Transverse colon (tissue), 4 donors: Measurements from ENCODE around the gene GJC1. TPM values are rescaled to one million over a fixed set of nuclear protein-coding genes. Genes with fewer than 3 reads are reported as not detected.

Source experiments
- DNase-seq: peaks from one replicate; pipeline ENCODE4 v3.0.0-alpha.2; 2019
- H3K27ac ChIP-seq, 4 donors: fragments of 200-600 bp; sonication (generic); 2 replicates each; pipeline ENCODE4 v1.5.1; 2016 to 2018; ENCODE audit warnings: inconsistent platforms in 4 of 4
- H3K27me3 ChIP-seq: fragments of 200-600 bp; sonication (generic); 2 replicates; pipeline ENCODE4 v1.5.1; 2017; ENCODE audit warnings: inconsistent platforms
- H3K36me3 ChIP-seq, 4 donors: fragments of 200-600 bp; sonication (generic); 2 replicates each; pipeline ENCODE4 v1.5.1; 2017 to 2019; ENCODE audit warnings: inconsistent platforms in 4 of 4
- H3K4me1 ChIP-seq, 4 donors: fragments of 200-600 bp; sonication (generic); 2 replicates each; pipeline ENCODE4 v1.5.1; 2017 to 2020; ENCODE audit warnings: inconsistent platforms in 4 of 4
- H3K4me3 ChIP-seq, 4 donors: fragments of 200-600 bp; sonication (generic); 1 replicate in 1 of 4; 2 replicates in 3 of 4; pipeline versions ENCODE4 v1.5.1 to v1.6.1; 2017 to 2019; ENCODE audit warnings: inconsistent platforms in 4 of 4
- H3K9me3 ChIP-seq, 2 donors: fragments of 200-600 bp; sonication (generic); 2 replicates each; pipeline ENCODE4 v1.5.1; 2017 to 2019; ENCODE audit warnings: inconsistent platforms in 2 of 2
- EP300 ChIP-seq: sonication (generic); formaldehyde crosslinking; IDR thresholded peaks from one replicate; pipeline ENCODE4 v1.6.1; 2017; ENCODE audit warnings: antibody characterized with exemption, low read depth
- POLR2A ChIP-seq: fragments of 450-650 bp; IDR thresholded peaks from one replicate; pipeline ENCODE4 v1.6.1; 2016; ENCODE audit warnings: antibody characterized with exemption, mild to moderate bottlenecking, moderate library complexity
- POLR2AphosphoS5 ChIP-seq, 3 donors: sonication (generic); formaldehyde crosslinking; IDR thresholded peaks; one replicate each; pipeline ENCODE4 v1.6.1; 2016; ENCODE audit warnings: antibody characterized with exemption in 3 of 3
- WGBS, 2 donors: methylation state at CpG; one replicate each; pipeline ENCODE4 v1.1.5; 2018; ENCODE audit warnings: low coverage in 1 of 2; 5-methylcytosine and 5-hydroxymethylcytosine counted together
- in situ Hi-C, 4 donors: fragments of 200-750 bp; cut with MboI; loops; one replicate each; pipeline versions ENCODE4 v1.15.0 to v1.15.1; 2017; ENCODE audit warnings: low sequenced_read_pairs in 3 of 4, low pct_ligation_motif_present in 1 of 4, low pct_unique_long_range_greater_than_20kb in 1 of 4
- intact Hi-C: fragments of 100-400 bp; cut with DNase I; formaldehyde crosslinking; loops from one replicate; pipeline ENCODE4 v1.15.1; 2023; ENCODE audit warnings: low total_unique reads
- total RNA-seq, 4 donors: library from RNA; depleted of rRNA; stranded (reverse); fragments of >200 nt; gene quantifications; one replicate each; pipeline ENCODE4 v1.1.0, GENCODE V29; 2016
- TF ChIP-seq, protein P1 (sequence below), 5 experiments: fragments of 200-600 bp in 3 of 5; fragments of 450-650 bp in 2 of 5; sonication (generic) in 3 of 5; IDR thresholded peaks; 1 replicate in 2 of 5; 2 replicates in 3 of 5; pipeline ENCODE4 v1.5.1; 2016 to 2017; ENCODE audit warnings: antibody characterized with exemption in 5 of 5, inconsistent platforms in 3 of 5, mild to moderate bottlenecking in 2 of 5, moderate library complexity in 1 of 5

Gene GJC1
- total RNA-seq, 4 donors from 2014 or later, result 12.0 to 18.7 (median 14.7) TPM

DNA sequence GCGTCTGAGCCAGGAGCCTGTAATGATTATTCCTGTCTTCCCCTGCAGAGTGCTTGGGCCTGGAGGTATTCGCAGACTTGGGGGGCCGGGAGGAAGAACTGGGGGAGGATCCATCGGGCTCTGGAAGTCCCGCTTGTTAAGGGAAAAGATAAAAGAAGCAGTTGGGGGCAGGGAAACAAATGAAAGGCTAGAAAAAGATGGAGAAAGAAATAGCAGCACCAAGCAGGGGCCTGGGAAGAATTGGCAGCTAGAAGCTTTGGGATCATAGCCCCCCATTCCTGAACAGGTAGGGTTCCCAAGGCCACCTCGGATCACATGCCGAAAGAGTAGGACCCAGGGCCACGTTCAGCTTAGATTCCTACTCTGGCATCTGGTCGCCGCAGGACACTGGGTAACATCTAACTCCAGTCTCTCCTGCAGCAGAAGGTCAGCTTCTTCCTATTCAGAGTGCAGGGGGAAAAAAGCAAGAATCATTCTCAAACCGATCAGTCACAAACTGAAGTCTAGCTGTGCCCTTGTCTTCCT lies 47.7 kb downstream of the GJC1 start:
- in situ Hi-C loops (loop anchor here (5.0 to 10.0 kb wide), 3 partner anchors 80 to 85 kb away; no protein-coding TSS in a partner anchor), intact Hi-C loops (loop anchor here (5.0 kb wide), 1 partner anchor 85 kb away; no protein-coding TSS in a partner anchor)
- no peaks in the 10 kb centered on the region for H3K36me3 ChIP-seq
- H3K4me1 ChIP-seq, result peaks cover 12 to 21% (median 16%) of the 10 kb centered on the region in 4 donors
- no peaks in the 10 kb centered on the region for H3K9me3 ChIP-seq
- no peaks in the 10 kb centered on the region for H3K27me3 ChIP-seq
- TF ChIP-seq POLR2AphosphoS5 (IDR thresholded peaks at IDR 0.05), result no peak
- no peak for TF ChIP-seq EP300
- TF ChIP-seq, protein P1, sequence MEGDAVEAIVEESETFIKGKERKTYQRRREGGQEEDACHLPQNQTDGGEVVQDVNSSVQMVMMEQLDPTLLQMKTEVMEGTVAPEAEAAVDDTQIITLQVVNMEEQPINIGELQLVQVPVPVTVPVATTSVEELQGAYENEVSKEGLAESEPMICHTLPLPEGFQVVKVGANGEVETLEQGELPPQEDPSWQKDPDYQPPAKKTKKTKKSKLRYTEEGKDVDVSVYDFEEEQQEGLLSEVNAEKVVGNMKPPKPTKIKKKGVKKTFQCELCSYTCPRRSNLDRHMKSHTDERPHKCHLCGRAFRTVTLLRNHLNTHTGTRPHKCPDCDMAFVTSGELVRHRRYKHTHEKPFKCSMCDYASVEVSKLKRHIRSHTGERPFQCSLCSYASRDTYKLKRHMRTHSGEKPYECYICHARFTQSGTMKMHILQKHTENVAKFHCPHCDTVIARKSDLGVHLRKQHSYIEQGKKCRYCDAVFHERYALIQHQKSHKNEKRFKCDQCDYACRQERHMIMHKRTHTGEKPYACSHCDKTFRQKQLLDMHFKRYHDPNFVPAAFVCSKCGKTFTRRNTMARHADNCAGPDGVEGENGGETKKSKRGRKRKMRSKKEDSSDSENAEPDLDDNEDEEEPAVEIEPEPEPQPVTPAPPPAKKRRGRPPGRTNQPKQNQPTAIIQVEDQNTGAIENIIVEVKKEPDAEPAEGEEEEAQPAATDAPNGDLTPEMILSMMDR (IDR thresholded peaks at IDR 0.05), result no peak
- TF ChIP-seq POLR2A, result no peak
- 56 to 60% methylated on average over 1 to 11 of the region's 11 CpGs for WGBS, 2 donors
- no peak overlapping the region for H3K4me3 ChIP-seq
- H3K27ac ChIP-seq, result peak overlapping the region; percentile 28 to 86 (median 70)
- no peak for DNase-seq

DNA sequence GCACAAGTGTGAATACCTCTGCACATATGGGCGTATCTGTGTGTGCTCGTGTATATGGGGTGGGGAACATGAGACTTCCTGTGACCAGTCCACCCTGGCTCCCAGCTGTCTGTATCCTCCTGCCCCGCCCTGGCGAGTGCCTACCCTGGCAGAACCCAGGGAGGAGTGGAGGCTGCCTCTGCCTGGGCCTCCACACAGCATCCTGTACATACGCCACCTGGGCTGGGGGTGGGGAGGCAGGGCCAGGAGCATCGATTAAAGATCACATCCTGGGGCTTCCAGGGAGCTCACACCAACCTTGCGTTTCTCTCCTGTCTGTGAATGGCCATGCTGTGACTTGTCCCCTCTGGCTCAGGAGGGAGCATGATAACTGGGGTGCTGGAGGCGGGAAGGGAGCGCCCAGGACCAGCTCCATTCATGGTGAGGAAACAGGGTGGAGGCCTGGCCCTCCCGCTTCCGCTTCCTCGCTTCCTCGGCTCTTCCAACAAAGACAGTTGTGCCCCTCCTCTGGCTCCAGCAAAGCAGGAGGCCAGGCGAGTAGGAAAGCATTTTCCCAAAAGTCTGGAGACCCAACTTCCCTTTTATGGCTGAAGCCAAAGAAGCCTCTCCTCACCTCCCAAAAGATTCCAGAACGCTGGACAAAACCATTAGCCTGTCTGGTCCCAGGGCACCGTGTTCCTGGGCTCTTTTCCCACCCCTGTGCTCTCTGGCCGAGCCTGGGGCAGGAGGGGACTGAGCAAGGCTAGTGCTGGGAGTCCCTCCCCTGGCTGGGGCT lies 48.3 kb downstream of the GJC1 start:
- Histone ChIP-seq H3K4me3 (no peak overlapping the region), H3K27me3 (no peaks in the 10 kb centered on the region), H3K36me3 (no peaks in the 10 kb centered on the region), H3K27ac (peak overlapping the region; percentile 28 to 86 (median 70)), H3K9me3 (no peaks in the 10 kb centered on the region), H3K4me1 (peaks cover 6 to 21% (median 14%) of the 10 kb centered on the region in 4 donors)
- intact Hi-C loops, result loop anchor here (5.0 kb wide), 1 partner anchor 86 kb away; no protein-coding TSS in a partner anchor
- WGBS, 2 donors, result 68% methylated on average over 17 of the region's 17 CpGs; no CpG with 5 or more reads in 1 of the 2 donors
- no peak for DNase-seq
- in situ Hi-C loops, result loop anchor here (5.0 to 10.0 kb wide), 3 partner anchors 81 to 86 kb away; no protein-coding TSS in a partner anchor
- TF ChIP-seq POLR2AphosphoS5 (IDR thresholded peaks at IDR 0.05) (no peak), EP300 (no peak), POLR2A (no peak)
- TF ChIP-seq, protein P1 (IDR thresholded peaks at IDR 0.05), result no peak

DNA sequence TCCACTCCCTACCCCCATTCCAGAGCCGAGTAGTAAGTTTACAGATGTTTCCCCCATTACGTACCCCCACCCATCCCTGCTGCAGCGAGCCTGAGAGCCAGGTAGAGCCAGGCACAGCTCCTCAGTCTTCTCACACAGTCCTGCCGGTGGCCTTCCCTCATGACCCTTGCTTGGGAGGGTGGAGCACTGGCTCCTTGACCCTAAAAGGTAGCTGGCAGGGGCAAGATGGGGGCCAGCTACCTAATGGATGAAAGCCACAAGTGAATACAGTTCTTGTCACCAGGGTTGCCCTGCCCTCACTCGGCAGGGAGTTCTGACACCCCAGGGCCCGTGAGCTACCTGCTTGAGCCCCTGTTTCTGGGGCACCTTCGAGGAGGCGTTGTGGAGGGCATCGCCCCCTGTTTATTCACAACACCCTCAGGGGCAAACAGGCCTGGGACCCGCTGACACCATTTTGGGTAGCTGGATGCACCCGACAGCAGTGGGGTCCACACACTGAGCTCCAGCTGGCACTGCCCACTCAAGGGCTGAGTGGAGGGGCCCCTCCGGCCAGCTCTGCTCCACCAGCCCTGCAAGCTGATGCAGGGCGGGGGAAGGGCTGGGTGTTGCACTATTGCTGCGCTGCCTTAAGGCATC lies 49.1 kb downstream of the GJC1 start:
- H3K9me3 ChIP-seq, result no peaks in the 10 kb centered on the region
- H3K36me3 ChIP-seq, result no peaks in the 10 kb centered on the region
- TF ChIP-seq POLR2AphosphoS5 (IDR thresholded peaks at IDR 0.05) (no peak), EP300 (no peak), POLR2A (no peak)
- TF ChIP-seq, protein P1 (IDR thresholded peaks at IDR 0.05), result no peak
- peaks cover 6 to 24% (median 17%) of the 10 kb centered on the region in 4 donors for H3K4me1 ChIP-seq
- DNase-seq, result no peak
- 92% methylated on average over 13 of the region's 14 CpGs; no CpG with 5 or more reads in 1 of the 2 donors for WGBS, 2 donors
- in situ Hi-C loops, result loop anchor here (5.0 to 10.0 kb wide), 3 partner anchors 81 to 86 kb away; no protein-coding TSS in a partner anchor
- peak overlapping the region in 3 of 4 donors; percentile 69 to 86 (median 72) for H3K27ac ChIP-seq
- H3K27me3 ChIP-seq, result no peaks in the 10 kb centered on the region
- intact Hi-C loops, result loop anchor here (5.0 kb wide), 1 partner anchor 86 kb away; no protein-coding TSS in a partner anchor
- no peak overlapping the region for H3K4me3 ChIP-seq

DNA sequence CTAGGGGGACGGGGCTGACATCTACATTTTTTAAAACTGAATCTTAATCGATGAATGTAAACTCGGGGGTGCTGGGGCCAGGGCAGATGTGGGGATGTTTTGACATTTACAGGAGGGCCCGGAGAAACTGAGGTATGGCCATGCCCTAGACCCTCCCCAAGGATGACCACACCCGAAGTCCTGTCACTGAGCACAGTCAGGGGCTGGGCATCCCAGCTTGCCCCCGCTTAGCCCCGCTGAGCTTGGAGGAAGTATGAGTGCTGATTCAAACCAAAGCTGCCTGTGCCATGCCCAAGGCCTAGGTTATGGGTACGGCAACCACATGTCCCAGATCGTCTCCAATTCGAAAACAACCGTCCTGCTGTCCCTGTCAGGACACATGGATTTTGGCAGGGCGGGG lies 49.9 kb downstream of the GJC1 start:
- WGBS, 2 donors, result 75 to 83% methylated on average over 4 to 12 of the region's 12 CpGs
- H3K9me3 ChIP-seq, result no peaks in the 10 kb centered on the region
- no peak overlapping the region for H3K4me3 ChIP-seq
- in situ Hi-C loops, result loop anchor here (5.0 to 10.0 kb wide), 3 partner anchors 82 to 87 kb away; no protein-coding TSS in a partner anchor
- no peaks in the 10 kb centered on the region for H3K27me3 ChIP-seq
- H3K4me1 ChIP-seq, result peaks cover 9 to 28% (median 19%) of the 10 kb centered on the region in 4 donors
- H3K27ac ChIP-seq, result peak overlapping the region; percentile 50 to 86 (median 70)
- TF ChIP-seq, protein P1 (IDR thresholded peaks at IDR 0.05), result no peak
- TF ChIP-seq POLR2AphosphoS5 (IDR thresholded peaks at IDR 0.05) (no peak), POLR2A (no peak), EP300 (no peak)
- no peak for DNase-seq
- H3K36me3 ChIP-seq, result no peaks in the 10 kb centered on the region
- intact Hi-C loops, result loop anchor here (5.0 kb wide), 1 partner anchor 87 kb away; no protein-coding TSS in a partner anchor
